Stimulated activated CD4-positive, alpha-beta T cell treated with anti-CD3 and anti-CD28 coated beads, Interleukin-15, amount 100 ng/mL, for 48 hours (primary cell): ENCODE results near the gene NFATC3.
A peak's percentile ranks its signal among the peaks of the same experiment; 100 is the strongest.

Experiments
- DNase-seq, 2 donors: peaks; one replicate each; pipeline ENCODE4 v3.0.0-alpha.2; 2020; ENCODE audit warnings: low read depth in 2 of 2

Gene NFATC3

DNA sequence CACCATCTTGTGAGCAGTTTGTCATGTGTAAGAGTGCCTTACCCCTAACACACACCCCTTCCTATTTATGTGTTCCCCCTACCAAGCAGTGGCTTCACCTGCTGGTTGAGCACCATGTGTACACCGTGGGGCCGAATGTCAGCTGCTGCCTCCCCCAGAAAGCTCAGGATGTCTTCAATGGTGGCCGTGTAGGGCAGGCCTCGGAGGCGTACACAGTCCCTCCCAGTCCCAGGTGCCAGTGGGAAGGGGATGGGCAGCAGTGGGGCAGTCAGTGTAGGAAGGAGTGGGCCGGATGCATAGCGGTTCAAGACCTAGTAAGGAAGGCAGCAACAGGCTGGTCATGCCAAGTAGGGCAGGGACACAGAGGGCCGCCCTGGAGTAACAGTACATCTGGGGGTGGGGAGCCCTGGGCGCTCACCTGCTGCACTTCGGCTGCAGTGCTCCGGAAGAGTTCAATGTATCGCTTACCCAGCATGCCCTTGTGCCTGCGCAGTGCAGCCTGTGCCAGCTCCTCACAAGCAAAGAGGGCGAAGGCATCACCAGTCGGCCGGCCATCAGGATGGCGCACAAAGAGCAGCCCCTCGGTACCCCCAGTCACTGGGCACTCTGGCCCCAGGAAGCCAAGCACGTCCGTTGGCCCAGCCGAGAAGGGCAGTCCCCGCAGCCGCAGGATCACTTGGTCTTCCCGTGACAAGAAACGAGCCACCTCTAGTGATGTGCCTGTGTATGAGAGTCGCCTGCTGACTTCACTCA, 146.4 kb downstream of the NFATC3 start:
- no peak for DNase-seq

DNA sequence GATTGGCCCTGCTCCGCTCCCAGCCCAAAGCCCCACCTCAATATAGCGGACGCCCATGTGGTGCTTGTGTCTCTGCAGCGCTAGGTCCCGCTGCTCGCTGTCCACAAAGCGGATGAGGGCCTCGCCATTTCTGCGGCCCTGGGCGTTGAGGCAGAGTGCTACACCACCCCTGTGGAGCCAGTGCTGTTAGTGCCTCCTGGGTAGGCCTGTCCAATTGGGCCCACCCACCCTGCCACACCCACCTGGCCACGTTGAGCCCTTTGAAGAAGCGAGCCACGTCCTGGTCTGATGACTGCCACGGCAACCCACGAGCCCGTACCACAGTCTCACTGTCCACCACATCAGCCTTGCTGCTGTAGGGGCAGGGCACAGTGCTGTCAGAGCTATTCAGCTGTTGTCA, 147.2 kb downstream of the NFATC3 start:
- no peak for DNase-seq

DNA sequence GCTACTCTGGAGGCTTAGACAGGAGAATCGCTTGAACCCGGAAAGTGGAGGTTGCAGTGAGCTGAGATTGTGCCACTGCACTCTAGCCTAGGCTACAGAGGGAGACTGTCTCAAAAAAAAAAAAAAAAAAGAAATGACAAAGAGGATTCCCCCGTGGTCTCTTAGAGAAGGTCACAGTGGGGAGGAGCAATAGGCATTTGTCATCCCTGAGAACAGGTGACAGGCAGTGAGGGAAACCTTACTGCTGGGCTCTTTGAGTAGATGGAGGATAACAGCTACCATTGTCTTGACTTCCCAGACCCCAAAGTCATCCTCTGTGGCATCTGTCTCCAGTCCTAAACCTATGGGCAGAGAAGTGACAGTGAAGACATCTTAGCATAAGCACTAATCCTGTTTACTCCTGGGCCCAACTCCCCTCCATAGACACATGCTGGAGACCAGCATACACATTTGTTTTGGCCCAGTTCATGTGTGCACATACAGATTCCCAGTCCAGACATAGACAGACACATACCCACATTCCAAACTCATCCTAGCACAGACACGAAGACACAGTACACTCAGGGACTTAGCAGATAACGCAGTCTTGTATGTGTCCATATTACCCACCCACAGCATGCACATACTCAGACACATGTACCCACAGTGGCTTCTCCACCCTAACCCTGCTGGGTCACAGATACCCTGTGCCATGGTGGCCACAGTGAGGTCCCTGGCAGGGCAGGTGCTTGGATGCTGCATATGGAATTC, 148.1 kb downstream of the NFATC3 start:
- DNase-seq = no peak

DNA sequence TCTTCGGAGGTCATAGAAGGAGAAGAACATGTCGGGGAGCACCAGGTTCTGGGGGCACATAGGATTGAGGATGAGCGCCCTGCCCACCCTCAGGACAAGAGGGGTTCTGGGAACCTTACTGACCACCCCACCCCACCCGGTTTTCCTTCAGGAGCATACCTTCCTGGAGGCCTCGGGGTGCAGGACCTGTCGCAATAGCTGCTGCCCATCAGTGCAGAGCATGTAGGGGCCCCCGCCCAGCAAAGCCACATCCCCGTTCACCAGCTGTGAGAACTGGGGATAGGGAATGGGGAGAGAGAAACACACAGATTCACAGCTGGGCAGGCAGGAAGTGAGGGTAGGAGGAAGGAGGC, 148.6 kb downstream of the NFATC3 start:
- DNase-seq = no peak

DNA sequence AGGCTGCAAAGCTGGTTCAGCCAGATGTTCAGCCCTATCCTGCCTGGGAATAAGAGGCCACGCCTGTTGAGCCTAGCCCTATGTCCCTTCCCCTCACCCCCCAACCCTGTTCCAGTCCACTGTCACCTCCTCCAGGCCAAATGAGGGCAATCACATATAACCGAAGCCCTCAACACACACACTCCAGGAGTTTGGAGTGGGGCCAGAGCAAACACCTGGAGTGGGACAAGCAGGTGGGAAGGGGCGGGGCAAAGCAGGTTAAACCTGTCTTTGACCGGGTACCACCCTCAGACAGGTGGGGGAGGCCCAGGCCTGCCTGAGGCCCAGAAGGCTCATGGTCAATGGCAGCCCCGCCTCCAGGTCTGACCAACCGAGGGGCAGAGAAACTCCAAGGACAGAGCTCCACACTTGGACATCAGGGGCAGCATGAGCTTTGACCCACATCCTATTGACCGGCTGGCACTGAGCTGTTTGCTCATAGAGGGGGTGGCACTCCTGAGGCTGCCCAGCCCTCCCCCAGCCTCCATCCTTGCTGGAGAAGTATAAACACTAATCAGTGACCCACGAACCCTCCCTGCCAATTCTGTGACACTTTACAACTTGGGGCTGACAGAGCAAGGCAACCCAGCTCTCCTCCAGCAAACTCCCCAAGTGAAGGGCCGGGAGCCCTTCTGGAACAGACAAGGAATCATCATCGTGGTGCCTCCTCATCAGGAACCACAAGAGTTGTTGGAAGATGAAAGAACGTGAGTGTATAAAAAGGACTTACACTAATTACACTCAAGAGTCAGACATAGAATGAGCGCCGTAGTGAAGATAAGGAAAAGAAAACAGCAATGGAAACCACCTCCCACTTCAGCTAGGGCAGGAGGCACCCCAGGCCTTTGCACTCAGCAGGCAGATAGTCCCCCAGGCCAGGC, 149.3 kb downstream of the NFATC3 start:
- no peak for DNase-seq

DNA sequence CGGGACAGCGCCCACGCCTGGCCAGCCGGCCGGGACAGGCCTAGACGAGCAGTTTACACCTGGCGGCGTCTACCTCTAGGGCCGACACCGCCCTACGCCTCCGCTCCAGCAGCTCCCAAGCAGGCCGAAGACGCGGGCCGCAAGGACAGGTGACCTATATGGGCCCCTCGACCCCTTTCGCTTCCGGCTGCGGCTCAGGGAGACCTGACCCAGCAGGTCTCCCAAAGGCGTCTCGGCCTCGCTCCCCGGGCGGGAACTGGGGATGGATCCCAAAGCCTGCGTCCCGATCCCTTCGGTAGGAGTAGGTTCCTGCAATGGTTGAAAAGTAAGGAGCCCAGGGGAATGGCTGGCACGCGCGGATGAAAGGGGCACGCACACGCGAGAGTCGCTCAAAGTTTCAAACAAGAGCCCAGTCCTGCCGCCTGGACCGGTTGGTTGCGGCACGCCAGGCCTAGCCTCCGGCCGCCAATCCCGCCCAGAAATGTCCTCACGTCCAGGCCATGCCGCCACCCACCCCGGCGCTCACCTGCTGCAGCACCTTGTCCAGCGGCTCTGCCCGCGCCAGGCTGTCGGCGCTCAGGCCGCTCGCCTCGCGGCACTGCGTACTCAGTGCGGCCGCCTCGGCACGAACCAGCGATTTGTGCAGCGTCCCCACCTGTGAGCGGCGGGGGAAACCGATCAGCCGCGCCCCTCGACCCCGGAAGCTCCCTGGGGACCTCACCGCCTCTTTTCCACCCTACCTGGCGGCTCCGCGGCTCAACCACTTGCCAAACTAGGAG, 150.1 kb downstream of the NFATC3 start:
- no peak for DNase-seq

DNA sequence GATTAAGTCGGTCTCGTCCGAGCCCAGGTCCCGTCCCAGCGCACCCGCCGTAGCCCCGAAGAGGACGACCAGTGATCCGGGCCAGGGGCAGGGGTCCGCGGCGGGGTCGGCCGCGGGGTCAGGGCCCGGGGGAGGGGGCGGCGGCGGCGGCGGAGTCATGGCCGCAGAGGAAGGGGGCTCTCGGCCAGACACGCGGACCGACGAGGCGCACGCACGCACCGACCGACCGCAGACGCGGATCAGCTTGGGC, 150.6 kb downstream of the NFATC3 start, which contains the start of gene ESRP2:
Gene ESRP2, minus strand, starts transcription at position 241 of the 250 bp plus-strand sequence. Its CDS starts 82 bp downstream, at position 159.
- DNase-seq = no peak

DNA sequence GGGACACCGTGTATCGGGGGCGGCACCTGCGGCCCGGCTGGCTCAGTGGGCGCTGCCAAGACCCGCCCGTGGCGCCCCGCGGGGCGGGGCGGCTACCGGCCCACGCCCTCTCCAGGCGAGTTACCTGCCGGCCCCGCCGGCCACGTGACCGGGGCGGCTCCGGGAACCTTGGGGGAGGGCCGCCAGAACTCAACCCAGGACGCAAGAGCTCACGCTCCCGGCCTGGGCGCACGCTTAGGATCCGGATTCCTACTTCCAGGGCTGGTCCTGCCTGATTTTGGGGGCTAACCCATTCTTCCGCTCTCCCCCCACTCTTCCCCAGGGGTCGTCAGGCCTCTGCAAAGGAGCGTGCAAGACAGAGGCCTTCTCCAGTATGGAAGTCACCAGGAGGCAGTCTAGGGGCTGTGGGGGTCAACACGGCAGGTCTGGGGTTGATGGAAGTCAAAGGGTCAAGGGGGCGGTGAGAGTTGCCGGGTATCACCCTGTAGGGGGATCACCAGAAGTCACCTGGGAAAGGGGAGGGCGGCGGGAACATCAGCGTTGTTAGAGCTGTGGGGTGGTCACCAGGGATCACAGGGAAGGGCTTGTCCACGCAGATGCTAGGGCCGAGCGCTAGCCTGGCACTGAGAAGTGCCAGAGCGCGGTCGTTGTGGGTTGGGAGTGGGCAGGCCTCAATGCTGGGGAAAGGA, 151.1 kb downstream of the NFATC3 start:
- DNase-seq = peak in 1 of 2 donors; percentile 30

DNA sequence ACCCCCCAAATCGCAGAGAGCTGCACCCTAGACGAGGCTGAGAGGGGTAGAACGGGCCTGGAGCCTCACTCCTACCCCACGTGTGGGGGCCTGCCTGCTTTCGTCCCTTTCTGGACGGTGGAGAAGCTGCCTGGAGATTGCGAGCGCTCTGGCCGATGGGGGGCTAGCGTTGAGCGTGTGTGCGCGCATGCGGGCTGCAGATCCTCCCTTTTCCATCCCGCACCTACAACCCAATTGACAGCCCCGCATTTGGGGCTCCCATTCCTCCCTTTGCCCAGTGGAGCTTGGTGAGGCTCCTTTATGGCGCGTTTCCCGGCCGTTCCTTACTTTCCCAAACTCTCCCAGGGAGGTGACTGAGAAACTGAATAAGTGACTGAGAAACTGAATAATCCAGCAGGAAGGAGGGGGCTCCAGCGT, 151.7 kb downstream of the NFATC3 start:
- DNase-seq = no peak

DNA sequence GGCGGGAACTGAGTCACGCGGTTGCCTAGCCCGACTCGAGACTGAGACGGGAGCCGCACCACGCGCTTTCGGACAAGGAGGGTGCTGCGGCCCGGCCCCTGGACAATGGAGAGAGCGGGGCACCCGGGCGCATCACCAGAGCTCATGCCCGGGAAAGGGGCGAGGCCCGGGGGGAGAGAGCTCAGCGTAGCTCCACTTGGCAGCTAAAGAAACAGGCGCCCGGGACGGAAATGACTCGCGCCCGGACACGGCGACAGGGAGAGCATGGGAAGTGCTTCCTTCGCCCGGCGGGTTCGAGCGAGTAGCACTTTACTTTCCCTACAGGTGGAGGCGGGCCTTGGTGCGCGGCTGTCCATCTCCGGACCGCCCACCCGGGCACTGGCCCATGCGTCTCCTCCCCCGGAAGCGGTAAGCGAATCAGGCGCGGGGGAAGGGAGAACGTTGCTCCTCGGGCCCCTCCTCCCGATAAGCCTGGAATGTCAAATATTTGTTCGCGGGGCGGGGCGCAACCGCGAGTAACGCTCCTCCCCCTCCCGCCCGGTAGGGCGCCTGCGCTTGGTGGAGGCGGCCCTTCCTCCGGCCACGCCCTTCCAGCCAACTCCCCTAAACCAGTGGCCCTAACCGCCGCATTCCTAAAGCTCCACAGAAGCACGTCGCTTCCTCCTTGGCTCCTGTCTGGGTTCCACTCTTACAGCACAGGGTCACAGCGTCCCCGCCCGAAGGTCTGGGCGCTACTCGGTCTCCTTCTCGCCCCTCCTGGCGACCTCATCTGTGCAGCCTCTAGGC, 152.3 kb downstream of the NFATC3 start:
- DNase-seq = peak; percentile 83 to 87

DNA sequence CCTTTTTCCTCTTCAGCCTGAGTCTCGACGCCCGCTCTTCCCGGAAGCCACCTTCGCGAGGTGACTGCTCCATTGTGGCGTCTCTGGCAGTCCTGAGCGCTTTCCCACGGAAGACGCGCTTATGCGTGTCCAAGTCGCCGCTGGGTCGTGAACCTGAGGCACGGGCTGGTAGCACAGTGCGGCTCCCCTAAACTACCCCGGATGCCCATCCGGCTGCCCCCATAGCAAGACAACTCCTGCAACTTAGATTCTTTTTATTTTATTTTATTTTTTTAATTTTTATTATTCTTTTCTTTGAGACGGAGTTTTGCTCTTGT, 152.8 kb downstream of the NFATC3 start:
- peak in 1 of 2 donors; percentile 31 for DNase-seq

DNA sequence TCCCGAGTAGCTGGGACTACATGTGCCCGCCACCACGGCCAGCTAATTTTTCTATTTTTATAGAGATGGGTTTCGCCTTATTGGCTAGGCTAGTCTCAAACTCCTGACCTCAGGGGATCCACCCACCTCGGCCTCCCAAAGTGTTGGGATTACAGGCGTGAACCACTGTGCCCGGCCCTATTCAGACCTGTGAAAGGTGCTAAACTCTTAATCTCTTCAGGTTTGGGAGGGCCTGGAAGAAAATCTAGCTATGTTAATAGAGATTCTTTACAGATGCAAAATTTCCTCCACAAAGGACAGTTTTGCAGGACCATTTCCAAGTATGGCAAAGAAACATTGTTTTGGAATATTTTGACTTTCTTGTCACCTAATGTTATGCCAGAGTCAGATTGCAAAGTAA, 156.9 kb downstream of the NFATC3 start:
- no peak for DNase-seq

DNA sequence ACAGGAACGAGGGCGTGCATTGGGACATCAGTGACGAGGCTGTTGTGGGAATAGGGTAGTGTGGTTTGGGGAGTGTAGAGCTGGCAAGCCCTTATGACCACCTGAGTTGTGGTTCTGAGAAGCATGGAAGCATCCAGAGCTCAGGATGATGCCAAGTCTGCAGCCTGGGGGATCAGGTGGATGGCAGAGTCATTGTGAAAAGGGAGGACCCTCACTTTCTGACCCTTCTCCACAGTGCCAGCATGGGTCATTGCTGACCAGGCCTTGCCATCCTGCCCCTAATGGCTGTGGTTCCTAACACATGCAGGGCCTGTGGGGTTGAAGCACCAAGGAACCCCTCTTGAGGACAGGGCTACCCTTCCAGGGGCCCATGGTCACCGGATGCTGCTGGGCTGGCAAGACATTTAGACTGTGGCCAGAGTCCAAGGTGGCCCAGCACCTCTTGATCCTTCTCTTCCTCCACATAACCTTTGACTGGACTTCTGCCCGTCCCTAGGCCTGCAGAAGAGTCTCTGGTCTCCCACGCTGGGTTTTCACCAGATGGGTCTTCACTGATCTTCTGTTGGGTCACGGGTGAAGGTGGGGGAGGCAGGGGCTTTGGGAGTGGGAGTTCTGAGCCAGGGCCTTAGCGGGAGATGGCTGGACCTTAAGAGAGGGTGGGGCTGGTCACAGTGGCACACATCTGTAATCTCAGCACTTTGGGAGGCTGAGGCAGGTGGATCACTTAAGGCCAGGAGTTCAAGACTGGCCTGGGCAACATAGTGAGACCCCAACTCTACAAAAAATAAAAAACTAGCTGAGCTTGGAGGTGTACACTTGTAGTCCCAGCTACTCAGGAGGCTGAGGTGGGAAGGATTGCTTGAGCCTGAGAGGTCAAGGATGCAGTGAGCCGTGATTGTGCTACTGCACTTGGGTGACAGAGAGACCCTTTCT, 158.0 kb downstream of the NFATC3 start:
- no peak for DNase-seq

DNA sequence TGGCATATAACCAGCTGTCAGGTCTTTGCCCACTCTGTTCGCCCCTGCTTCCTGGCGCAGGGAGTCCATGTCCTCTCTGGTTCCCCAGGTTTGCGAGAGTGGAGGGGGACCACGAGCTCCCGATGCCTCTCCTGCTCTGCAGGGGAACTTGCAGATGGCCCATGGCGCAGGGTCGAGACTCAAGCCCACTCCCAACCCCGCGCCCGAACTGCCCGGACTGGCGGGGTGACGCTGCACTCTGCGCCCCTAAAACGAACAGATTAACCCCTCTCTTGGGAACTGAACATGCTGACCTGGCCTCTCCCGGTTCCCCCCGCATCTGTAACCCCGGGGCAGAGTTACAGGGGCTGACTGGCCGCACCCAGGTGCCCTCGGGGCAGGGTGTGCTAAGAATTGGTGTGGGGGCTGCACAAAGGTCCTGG, 159.3 kb downstream of the NFATC3 start:
- DNase-seq = no peak

DNA sequence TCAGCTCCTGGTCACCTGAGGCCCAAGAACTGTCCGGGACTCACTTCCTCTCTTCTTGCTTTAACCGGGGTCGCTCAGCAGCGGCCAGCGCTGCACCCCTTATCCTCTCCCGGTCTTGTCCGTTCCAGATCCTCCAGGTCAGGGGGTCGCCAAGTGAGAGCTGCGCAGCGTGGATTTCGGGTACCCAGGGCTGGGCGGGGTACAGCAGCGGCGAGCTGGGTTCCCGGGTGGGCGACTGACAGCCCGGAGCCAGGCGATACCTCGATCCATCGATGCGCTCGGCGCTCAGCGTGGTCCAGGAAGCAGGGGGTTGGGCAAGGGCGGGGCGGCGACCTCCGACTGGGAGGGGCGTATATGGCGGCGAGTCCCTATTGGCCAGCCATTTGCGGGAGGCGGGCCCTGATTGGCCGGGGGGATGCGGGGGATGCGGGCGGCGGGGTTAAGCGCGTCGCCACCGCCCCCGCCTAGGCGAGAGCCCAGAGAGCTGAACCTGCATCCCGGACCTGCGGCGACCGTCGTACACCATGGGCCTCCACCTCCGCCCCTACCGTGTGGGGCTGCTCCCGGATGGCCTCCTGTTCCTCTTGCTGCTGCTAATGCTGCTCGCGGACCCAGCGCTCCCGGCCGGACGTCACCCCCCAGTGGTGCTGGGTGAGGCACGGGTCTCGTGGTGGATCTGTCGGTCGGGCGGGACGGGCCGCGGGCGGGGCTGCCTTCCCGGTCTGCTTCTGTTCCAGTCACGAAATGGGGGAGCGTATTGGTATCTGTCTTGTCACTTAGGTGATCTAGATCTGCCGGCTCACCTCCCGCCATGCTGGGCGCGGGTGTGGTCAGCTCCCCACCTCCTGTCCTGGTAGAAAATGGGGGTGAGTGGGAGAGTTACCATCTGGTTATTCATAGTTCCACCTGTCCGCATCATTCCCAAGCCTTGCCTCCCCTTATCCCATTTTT, 160.0 kb downstream of the NFATC3 start, which contains the start of gene PLA2G15:
Gene PLA2G15, plus strand, starts transcription at position 471 of the 951 bp plus-strand sequence. Its CDS starts 54 bp downstream, at position 525.
- peak; percentile 94 to 95 for DNase-seq

DNA sequence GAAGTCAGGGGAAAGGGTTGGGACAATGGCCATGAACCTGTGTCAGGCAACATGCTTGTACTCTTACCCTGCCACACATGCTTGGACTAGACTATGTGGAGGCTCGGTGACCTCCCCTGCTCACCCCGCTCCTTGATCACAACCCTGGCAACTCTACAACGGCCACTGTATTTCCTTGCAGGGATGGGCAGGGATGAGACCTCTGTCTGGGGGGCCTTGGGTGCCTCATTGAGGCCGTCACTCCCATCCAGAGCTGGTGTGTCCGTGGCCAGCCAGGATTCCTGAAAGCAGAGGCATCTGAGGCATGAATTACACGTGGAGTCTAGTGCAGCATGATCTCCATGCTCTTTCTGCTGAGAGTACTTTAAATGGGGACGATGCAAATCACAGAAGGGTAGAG, 161.0 kb downstream of the NFATC3 start:
- no peak for DNase-seq

DNA sequence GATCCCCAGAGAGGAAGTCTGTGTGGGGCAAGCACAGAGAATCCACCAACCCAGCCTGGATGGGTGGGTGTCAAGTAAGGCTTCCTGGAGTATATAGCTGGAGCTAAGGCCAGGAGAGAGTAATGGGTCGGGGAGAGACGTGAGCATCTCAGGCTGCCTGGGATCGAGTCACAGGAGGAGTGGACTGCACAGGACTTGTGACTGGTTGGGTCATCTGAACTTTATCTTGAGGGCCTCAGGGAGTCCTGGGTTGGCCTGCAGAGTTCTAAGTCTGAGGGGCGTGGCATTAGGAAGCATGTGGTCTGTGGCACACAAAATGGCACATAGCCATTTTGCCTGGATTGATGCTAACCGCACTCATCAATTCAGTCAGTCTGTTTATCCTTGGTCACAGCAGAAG, 161.5 kb downstream of the NFATC3 start:
- no peak for DNase-seq

DNA sequence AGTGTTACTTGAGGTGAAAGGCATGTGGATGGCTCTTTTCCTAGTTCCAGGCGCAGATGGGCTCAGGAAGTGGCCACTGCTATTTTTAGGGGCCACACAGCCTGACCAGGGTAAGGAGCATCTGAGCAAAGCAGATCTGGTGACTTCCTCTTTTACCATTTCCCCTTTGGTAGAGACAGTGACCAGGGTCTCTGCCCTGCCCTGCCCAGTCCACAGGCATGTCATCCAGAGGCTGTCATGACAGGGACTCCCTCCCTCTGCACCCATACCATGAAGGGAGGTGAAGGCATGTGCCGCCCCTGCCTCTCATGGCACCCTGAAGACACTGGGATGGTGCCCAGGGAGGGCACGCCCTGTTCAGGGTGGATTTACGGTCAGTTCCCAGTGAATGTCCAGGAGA, 162.2 kb downstream of the NFATC3 start:
- DNase-seq = no peak
